ENCODE results near the gene MYT1. TPM values are rescaled to one million over a fixed set of nuclear protein-coding genes. Genes with fewer than 3 reads are reported as not detected.
A peak's percentile ranks its signal among the peaks of the same experiment; 100 is the strongest.
"Not testable (repeated sequence)": the region's sequence is repeated elsewhere in the genome, so short reads cannot be mapped to it uniquely, and the experiment has no call there.

The MYT1 gene
- total RNA-seq, 8 experiments from 2014 or later = 0.10 to 42.7 (median 14.0) TPM

DNA sequence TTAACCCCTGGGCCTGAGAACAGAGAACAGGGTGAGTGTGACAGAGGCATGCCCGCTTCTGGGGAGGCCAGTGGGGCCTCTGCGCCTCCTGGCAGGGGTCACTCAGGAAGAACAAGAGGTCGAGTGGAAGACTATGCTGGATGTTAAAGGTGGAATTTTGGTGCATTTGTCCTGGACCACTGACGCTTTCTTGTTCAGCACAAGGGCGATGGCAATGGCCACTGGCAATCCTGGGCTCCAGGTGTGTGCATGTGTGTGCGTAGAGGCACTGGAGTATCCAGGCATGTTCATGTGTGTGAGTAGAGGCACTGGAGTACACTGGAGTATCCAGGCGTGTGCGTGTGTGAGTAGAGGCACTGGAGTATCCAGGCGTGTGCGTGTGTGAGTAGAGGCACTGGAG, 33.4 kb upstream of the MYT1 start:
- in situ Hi-C loops (cut with MboI; ENCODE audit: low pct_unique_long_range_greater_than_20kb in 2 of 9, low sequenced_read_pairs in 9 of 9, unreplicated experiment in 9 of 9) = no loop called here
- no peak overlapping the region for H3K4me3 ChIP-seq
- peak in 1 of 8 experiments; percentile 5 for ATAC-seq (replicated peaks in 6 of 8)
- no peak overlapping the region for H3K27ac ChIP-seq
- no peaks in the 10 kb centered on the region for H3K4me1 ChIP-seq (replicated peaks in 1 of 2)
- WGBS, 10 experiments = 20 to 92% (median 76%) methylated on average over 1 to 3 of the region's 10 CpGs; no CpG with 5 or more reads in 6 of the 10 experiments

DNA sequence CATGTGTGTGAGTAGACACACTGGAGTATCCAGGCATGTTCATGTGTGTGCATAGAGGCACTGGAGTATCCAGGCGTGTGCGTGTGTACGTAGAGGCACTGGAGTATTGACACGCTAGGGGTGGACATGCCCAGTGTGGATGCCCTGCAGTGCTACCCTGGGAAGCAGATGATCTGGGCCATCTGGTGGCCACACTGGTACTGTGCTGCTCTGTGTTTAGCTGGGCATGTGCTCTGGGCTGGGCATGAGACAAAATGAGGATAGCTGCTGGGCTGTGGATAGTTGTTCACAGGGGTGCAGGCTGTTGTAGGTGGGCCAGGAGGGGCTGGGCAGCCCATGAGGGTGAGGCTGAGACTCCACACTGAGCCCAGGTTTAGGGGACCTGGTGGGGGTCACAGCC, 32.8 kb upstream of the MYT1 start:
- no peaks in the 10 kb centered on the region for H3K4me1 ChIP-seq (replicated peaks in 1 of 2)
- no peak overlapping the region for H3K27ac ChIP-seq
- 90% methylated on average over 4 of the region's 4 CpGs; no CpG with 5 or more reads in 9 of the 10 experiments for WGBS, 10 experiments
- in situ Hi-C loops (cut with MboI; ENCODE audit: low pct_unique_long_range_greater_than_20kb in 2 of 9, low sequenced_read_pairs in 9 of 9, unreplicated experiment in 9 of 9) = no loop called here
- peak; percentile 60 to 98 (median 72) for ATAC-seq (replicated peaks in 6 of 8)
- no peak overlapping the region for H3K4me3 ChIP-seq

DNA sequence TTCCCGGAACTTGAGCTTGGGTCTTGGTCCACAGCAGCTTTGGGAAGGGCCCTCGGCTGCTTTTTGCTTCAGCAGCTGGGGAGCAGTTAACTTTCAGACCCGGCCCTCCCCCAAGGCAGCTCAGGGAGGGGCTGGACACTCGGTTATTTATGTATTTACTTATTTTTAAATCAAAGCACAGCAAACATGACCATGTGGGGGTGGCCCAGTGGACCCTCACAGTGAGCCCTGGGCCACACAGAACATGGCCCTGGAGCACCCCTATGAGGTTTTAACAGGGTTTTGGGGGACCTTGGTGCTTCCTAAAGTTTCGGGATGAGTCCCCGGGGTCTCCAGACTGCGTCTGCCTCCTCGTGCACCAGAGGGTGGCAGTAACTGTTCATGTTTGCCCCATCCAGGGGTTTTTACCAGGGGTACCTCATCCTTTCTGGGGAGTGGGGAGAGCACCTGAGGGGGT, 30.3 kb upstream of the MYT1 start:
- peak; percentile 25 to 59 (median 40) for ATAC-seq (replicated peaks in 6 of 8)

DNA sequence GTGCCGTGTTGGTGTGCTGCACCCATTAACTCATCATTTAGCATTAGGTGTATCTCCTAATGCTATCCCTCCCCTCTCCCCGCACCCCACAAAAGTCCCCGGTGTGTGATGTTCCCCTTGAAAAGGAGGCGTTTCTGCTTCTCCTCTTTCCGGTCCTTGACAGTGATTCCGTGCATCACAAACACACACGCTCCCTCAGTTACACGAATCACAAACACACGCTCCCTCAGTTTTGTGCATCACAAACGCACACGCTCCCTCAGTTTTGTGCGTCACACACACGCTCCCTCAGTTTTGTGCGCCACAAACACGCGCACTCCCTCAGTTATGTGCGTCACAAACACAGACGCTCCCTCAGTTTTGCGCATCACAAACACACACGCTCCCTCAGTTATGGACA, 29.5 kb upstream of the MYT1 start:
- ATAC-seq (replicated peaks in 6 of 8); H3K27ac ChIP-seq; H3K4me1 ChIP-seq (replicated peaks in 1 of 2); in situ Hi-C loops (cut with MboI; ENCODE audit: low pct_unique_long_range_greater_than_20kb in 2 of 9, low sequenced_read_pairs in 9 of 9, unreplicated experiment in 9 of 9); H3K4me3 ChIP-seq: not testable (repeated sequence)
- 7 to 93% (median 68%) methylated on average over 1 to 7 of the region's 20 CpGs; no CpG with 5 or more reads in 1 of the 10 experiments for WGBS, 10 experiments

More for the DNA sequence above, 30.3 kb upstream of the MYT1 start:
- Histone ChIP-seq H3K4me1 (replicated peaks in 1 of 2) (peaks cover 0 to under 1% of the 10 kb centered on the region in 2 donors), H3K4me3 (no peak overlapping the region), H3K27ac (no peak overlapping the region)
- WGBS, 10 experiments = 0 to 71% (median 46%) methylated on average over 1 to 4 of the region's 8 CpGs; no CpG with 5 or more reads in 5 of the 10 experiments
- in situ Hi-C loops (cut with MboI; ENCODE audit: low pct_unique_long_range_greater_than_20kb in 2 of 9, low sequenced_read_pairs in 9 of 9, unreplicated experiment in 9 of 9) = no loop called here

DNA sequence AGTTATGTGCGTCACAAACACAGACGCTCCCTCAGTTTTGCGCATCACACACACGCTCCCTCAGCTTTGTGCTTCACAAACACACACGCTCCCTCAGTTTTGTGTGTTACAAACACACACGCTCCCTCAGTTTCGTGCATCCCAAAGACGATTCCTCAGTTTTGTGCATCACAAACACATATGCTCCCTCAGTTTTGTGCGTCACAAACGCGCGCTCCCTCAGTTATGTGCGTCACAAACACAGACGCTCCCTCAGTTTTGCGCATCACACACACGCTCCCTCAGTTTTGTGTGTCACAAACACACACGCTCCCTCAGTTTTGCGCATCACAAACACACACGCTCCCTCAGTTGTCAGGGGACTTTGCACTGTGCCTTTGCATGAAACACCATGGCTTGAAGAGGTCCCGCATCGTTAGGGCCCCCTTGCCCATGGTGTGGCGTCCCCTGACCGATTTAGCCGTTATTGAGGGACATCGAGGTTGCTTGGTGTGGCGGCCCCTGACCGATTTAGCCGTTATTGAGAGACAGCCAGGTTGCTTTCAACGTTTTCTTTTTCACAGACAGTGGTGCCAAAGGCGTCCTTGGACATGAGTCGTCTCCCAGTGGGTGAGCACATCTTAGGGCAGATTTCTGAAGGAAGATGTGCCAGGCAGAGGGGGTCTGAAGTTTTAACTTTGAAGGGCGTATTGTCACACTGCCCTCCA, 28.1 kb upstream of the MYT1 start:
- H3K4me1 ChIP-seq (replicated peaks in 1 of 2) = peaks cover 16 to 20% of the 10 kb centered on the region in 2 donors
- no peak overlapping the region for H3K4me3 ChIP-seq
- in situ Hi-C loops (cut with MboI; ENCODE audit: low pct_unique_long_range_greater_than_20kb in 2 of 9, low sequenced_read_pairs in 9 of 9, unreplicated experiment in 9 of 9) = no loop called here
- no peak overlapping the region for H3K27ac ChIP-seq
- WGBS, 10 experiments = 60 to 100% (median 83%) methylated on average over 1 to 15 of the region's 32 CpGs; no CpG with 5 or more reads in 1 of the 10 experiments
- ATAC-seq (replicated peaks in 6 of 8) = no peak

DNA sequence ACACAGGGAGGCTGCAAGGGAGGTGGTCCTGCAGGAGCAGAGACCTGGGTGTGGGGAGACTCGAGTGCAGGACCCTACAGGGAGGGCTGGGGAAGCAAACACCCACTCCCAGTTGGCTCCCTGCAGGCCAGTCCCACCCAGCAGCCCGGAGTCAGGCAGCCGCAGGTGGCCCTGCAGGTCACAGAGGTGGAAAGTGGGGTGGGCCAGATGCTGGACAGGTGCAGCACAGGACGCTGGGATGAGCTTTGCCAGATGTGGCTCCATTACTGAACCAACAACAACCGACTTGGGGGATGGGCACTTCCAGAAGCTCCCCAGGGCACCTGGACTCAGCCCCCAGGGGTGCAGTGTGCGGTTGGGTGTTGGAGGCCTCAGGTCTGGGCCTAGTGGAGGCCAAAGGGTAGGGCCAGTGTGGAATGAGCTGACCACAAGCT, 26.6 kb upstream of the MYT1 start:
- no peak overlapping the region for H3K4me3 ChIP-seq
- ATAC-seq (replicated peaks in 6 of 8) = peak in 1 of 8 experiments; percentile 8
- in situ Hi-C loops (cut with MboI; ENCODE audit: low pct_unique_long_range_greater_than_20kb in 2 of 9, low sequenced_read_pairs in 9 of 9, unreplicated experiment in 9 of 9) = no loop called here
- no peak overlapping the region for H3K27ac ChIP-seq
- peaks cover 17 to 23% of the 10 kb centered on the region in 2 donors for H3K4me1 ChIP-seq (replicated peaks in 1 of 2)
- WGBS, 10 experiments = 0 to 90% (median 80%) methylated on average over 1 to 2 of the region's 6 CpGs; no CpG with 5 or more reads in 7 of the 10 experiments

DNA sequence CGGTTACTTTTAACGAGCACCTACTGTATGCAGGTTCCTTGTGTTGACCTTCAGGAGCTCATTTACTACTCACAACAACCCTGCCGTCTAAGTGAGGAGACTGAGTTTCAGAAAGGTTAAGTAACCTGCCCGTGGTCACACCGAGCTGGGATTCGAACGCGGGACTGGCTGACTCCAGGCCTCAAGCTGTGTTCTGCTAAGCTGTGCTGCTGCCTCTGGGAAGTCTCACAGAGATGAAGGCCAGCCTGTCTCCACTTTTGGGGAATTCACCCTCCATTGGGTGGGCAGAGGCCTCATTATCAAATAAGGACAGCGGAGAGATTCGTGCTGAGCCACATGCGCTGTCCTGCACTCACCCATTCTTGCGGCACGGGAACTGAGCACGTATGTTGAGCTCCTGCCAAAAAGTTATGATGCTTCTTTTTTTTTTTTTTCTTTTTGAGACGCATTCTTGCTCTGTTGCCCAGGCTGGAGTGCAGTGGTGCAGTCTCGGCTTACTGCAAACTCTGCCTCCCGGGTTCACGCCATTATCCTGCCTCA, 25.9 kb upstream of the MYT1 start:
- WGBS, 10 experiments = 54 to 100% (median 90%) methylated on average over 1 to 9 of the region's 18 CpGs; no CpG with 5 or more reads in 3 of the 10 experiments
- Histone ChIP-seq H3K27ac (no peak overlapping the region), H3K4me3 (no peak overlapping the region), H3K4me1 (replicated peaks in 1 of 2) (peaks cover 17 to 29% of the 10 kb centered on the region in 2 donors)
- no peak for ATAC-seq (replicated peaks in 6 of 8)
- in situ Hi-C loops (cut with MboI; ENCODE audit: low pct_unique_long_range_greater_than_20kb in 2 of 9, low sequenced_read_pairs in 9 of 9, unreplicated experiment in 9 of 9) = no loop called here

DNA sequence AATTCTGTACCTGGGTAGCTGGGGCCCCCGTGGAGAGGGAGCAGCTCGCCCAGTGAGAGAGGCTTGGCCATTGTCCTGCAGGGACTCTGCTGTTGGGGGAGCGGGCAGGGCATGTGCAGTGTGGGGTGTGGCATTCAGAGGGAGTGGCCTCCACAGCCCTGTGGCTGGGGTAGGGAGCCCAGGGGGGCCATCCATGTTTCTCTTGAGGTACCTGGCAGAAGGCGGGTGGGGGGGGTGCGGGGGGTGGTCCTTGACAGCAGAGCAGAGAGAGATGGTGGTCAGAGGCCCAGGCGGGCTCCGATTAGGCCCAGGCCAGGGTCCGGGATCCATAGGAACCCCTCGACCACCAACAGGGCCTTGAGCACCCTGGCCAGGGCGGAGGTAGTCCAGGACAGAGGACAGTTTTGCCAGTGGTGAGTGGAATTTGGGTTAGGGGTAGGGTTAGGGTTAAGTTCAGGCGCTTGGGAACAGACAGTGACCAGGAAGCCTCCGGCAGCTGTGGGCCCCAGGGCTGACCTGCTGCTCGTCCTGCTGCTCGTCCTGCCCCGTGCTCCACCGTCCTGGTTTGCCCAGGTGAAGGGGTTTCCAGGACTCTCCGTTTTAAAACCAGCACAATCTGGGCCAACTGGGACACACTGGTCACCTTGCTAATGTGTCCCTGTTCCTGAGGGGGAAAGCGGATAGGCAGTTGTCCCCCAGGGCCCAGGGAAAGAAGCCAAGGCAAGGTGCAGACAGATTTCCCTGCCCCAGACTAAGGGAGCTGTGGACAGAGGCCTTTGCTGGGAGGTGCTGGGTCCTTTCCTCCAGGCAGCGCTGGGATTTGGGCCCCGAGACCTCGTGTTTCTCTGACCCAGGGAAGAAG, 24.8 kb upstream of the MYT1 start:
- ATAC-seq (replicated peaks in 6 of 8) = peak in 5 of 8 experiments; percentile 20 to 60 (median 55)
- no peak overlapping the region for H3K4me3 ChIP-seq
- H3K27ac ChIP-seq = peak overlapping the region in 1 of 2 donors; percentile 15
- H3K4me1 ChIP-seq (replicated peaks in 1 of 2) = peaks cover 17 to 29% of the 10 kb centered on the region in 2 donors
- in situ Hi-C loops (cut with MboI; ENCODE audit: low pct_unique_long_range_greater_than_20kb in 2 of 9, low sequenced_read_pairs in 9 of 9, unreplicated experiment in 9 of 9) = no loop called here
- 20 to 90% (median 57%) methylated on average over 1 to 5 of the region's 21 CpGs; no CpG with 5 or more reads in 4 of the 10 experiments for WGBS, 10 experiments

DNA sequence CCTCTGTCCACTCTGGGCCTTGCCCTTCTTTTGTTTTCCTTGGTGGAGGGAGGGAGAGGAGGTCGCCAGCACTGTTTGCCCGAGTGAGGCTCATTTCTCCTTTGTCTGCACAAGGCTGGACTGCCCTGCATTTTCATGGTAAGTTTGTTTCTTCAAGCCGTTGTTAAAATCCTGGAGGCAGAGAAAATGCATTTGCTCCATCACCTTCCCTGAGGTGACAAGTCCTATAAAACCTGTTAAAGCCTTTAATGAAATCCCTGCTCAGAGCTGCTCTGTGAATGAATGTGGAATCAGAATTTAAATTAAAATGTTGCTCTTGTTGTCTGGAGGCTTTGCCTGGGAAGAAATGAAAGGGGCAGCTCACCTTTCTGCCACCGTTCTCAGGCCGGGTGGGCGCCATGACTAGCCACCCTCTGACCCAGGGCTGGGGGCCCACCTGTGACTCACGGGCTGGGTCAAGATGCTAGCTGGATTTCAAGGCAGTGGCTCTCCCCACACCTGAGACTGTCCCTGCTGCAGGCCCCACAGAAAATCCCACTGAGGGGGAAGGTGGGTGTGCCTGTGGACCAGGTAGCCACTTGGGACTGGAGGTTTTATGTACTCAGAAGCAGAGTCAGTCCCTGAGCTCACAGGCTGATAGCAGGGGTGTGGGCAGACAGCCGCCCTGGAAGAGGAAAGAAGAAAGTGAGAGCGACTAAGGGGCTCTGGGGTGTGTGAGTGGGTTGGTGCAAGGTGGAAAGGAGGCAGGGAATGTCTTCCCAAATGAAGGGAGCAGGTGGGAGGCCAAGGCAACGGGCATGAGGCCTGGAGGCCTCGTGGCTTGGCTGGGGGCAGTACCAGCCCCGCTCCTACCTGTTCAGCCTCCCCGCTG, 24.0 kb upstream of the MYT1 start:
- in situ Hi-C loops (cut with MboI; ENCODE audit: low pct_unique_long_range_greater_than_20kb in 2 of 9, low sequenced_read_pairs in 9 of 9, unreplicated experiment in 9 of 9) = no loop called here
- peak in 4 of 8 experiments; percentile 25 to 59 (median 38) for ATAC-seq (replicated peaks in 6 of 8)
- Histone ChIP-seq H3K4me1 (replicated peaks in 1 of 2) (peaks cover 17 to 29% of the 10 kb centered on the region in 2 donors), H3K27ac (peak overlapping the region in 1 of 2 donors; percentile 15), H3K4me3 (no peak overlapping the region)
- WGBS, 10 experiments = 0 to 100% (median 55%) methylated on average over 1 to 8 of the region's 13 CpGs; no CpG with 5 or more reads in 2 of the 10 experiments

DNA sequence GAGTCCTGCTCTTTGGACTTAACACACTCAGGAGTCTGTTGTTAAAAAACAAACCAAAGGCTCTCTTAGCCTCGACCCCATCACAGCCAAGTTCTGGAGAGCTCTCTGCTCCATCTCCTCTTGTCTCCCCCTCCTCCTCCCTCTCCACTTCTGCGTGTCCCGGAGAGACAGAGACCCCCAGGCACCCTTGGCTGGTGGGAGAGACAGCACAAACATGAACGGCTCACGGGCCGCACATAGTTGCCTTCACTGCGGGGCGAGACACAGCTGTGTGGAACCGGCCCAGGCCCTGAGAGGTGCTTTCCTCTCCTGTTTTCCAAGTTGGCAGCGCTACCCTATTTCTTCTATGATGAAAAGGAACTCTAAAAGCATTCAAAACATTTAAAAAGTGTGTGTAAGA, 23.3 kb upstream of the MYT1 start:
- WGBS, 10 experiments = 54 to 86% (median 75%) methylated on average over 1 to 10 of the region's 10 CpGs; no CpG with 5 or more reads in 4 of the 10 experiments
- H3K4me1 ChIP-seq (replicated peaks in 1 of 2) = peaks cover 17 to 29% of the 10 kb centered on the region in 2 donors
- no peak overlapping the region for H3K4me3 ChIP-seq
- in situ Hi-C loops (cut with MboI; ENCODE audit: low pct_unique_long_range_greater_than_20kb in 2 of 9, low sequenced_read_pairs in 9 of 9, unreplicated experiment in 9 of 9) = no loop called here
- no peak for ATAC-seq (replicated peaks in 6 of 8)
- H3K27ac ChIP-seq = no peak overlapping the region

DNA sequence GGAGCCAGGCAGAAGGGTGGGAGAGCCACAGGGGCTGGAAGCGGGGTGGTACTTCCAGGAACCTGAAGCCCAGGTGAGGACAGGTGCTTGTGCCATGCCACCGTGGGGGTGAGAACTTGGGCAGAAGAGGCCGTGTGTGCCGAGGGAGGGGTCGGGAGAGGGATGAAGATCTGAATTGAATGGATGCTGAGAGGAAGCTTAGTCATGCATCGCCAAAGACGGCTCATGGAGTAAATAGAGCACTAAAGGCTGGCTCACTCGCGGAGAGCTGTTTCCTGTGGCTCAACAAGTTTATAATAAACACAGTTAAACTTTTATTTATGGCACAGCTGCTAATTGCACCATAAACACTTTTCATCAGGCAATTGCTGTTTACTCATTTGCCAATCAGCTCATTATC, 21.7 kb upstream of the MYT1 start:
- no peak for ATAC-seq (replicated peaks in 6 of 8)
- Histone ChIP-seq H3K4me1 (replicated peaks in 1 of 2) (peaks cover 31 to 45% of the 10 kb centered on the region in 2 donors), H3K4me3 (no peak overlapping the region), H3K27ac (no peak overlapping the region)
- 0 to 50% (median 34%) methylated on average over 2 to 8 of the region's 9 CpGs; no CpG with 5 or more reads in 4 of the 10 experiments for WGBS, 10 experiments
- in situ Hi-C loops (cut with MboI; ENCODE audit: low pct_unique_long_range_greater_than_20kb in 2 of 9, low sequenced_read_pairs in 9 of 9, unreplicated experiment in 9 of 9) = no loop called here
